NOMO-1 treated with dmso at 0.1 percent for 144 hours (cell line): ENCODE data around the gene SRGAP1.

ENCODE experiments used
- DNase-seq: peaks from one replicate; lab custom pipeline; 2025; ENCODE audit not compliant: unreplicated experiment; lab: John Stamatoyannopoulos, UW

The SRGAP1 gene

GRCh38 chr12:63963868-63964267 lies 119.4 kb downstream of the SRGAP1 start:
- no peak for DNase-seq

GRCh38 chr12:63964301-63964700 lies 119.8 kb downstream of the SRGAP1 start:
- no peak for DNase-seq

GRCh38 chr12:63965936-63966605 lies 121.6 kb downstream of the SRGAP1 start:
- no peak for DNase-seq

GRCh38 chr12:63966606-63966975 lies 122.1 kb downstream of the SRGAP1 start:
- DNase-seq = no peak

- DNase-seq = no peak
Observed at GRCh38 chr12:63967358-63968145, 123.1 kb downstream of the SRGAP1 start.

GRCh38 chr12:63968673-63969072 lies 124.2 kb downstream of the SRGAP1 start:
- no peak for DNase-seq

- DNase-seq = no peak
Observed at GRCh38 chr12:63976902-63977395, 132.4 kb downstream of the SRGAP1 start.

- DNase-seq = no peak
Observed at GRCh38 chr12:63977441-63977840, 132.9 kb downstream of the SRGAP1 start.

- no peak for DNase-seq
Observed at GRCh38 chr12:63978519-63978918, 134.0 kb downstream of the SRGAP1 start.

- DNase-seq = no peak
Observed at GRCh38 chr12:63980211-63980610, 135.7 kb downstream of the SRGAP1 start.

GRCh38 chr12:63981343-63981742 lies 136.8 kb downstream of the SRGAP1 start:
- DNase-seq = no peak

- DNase-seq = no peak
Observed at GRCh38 chr12:63982604-63983295, 138.2 kb downstream of the SRGAP1 start.

- peak; percentile 71 for DNase-seq
Observed at GRCh38 chr12:63985456-63985855, 141.0 kb downstream of the SRGAP1 start.

GRCh38 chr12:63985945-63986344 lies 141.4 kb downstream of the SRGAP1 start:
- no peak for DNase-seq

- no peak for DNase-seq
Observed at GRCh38 chr12:63989301-63989845, 144.9 kb downstream of the SRGAP1 start.

- DNase-seq = no peak
Observed at GRCh38 chr12:63990828-63991547, 146.5 kb downstream of the SRGAP1 start.

- no peak for DNase-seq
Observed at GRCh38 chr12:63994704-63995103, 150.2 kb downstream of the SRGAP1 start.

- no peak for DNase-seq
Observed at GRCh38 chr12:63995512-63995911, 151.0 kb downstream of the SRGAP1 start.

- DNase-seq = no peak
Observed at GRCh38 chr12:63996556-63996955, 152.1 kb downstream of the SRGAP1 start.

- no peak for DNase-seq
Observed at GRCh38 chr12:63997198-63997597, 152.7 kb downstream of the SRGAP1 start.

- DNase-seq = no peak
Observed at GRCh38 chr12:63998584-63998983, 154.1 kb downstream of the SRGAP1 start.
